GM19467 (cell line): ENCODE results near the gene CALY.
A peak's percentile ranks its signal among the peaks of the same experiment; 100 is the strongest.

Experiments
- ATAC-seq: cut with Tn5 transposase; IDR thresholded peaks from one replicate; pipeline ENCODE4 v1.9.1; 2021; ENCODE audit warnings: mild to moderate bottlenecking, moderate library complexity; ENCODE audit not compliant: unreplicated experiment

The CALY gene

DNA sequence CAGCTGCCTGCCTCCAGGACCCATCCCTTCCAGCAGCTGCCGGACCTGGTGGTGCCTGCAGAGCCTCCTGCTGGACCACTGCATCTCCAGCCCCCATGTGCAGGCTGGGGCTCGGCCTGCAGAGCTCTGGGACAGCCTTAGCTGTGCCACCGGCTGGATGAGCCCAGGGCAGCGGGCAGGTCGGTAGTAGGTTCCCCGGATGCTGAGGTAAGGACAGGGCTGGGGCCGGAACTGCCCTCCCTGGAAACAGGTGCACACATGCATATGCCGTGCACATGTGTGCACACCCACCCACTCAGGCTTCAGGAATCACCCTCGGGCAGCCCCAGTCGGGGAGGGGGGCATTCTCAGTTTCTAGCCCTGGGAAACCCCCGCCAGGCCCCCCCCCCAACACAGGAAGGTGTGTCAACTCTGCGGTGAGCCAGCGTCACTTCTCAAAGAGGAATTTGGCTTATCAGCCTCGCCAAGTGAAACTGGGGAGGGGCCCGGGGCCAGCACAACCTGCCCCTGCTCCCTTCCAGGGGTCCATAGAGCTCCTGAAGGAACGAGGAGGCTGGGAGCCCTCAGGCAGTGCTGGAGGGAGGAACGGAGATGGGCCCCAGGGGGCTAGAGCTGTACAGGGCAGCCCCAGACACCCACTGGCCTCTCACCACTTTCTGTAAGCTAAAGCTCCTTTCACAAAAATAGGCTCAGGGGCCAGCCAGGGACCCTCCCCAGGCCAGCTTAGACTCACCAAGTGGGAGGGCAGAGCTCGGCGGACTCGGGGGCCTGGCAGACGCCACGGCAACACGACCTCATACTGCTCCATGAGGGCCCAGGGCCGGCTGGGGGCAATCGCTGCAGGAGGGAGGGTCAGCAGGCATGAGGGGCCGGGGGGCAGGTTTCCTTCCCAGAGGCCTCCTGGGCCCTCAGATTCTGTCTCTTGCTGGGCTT is 61.7 kb downstream of the CALY start:
- ATAC-seq: peak; percentile 43
